Measurements from ENCODE around the gene SNU13.

DNA sequence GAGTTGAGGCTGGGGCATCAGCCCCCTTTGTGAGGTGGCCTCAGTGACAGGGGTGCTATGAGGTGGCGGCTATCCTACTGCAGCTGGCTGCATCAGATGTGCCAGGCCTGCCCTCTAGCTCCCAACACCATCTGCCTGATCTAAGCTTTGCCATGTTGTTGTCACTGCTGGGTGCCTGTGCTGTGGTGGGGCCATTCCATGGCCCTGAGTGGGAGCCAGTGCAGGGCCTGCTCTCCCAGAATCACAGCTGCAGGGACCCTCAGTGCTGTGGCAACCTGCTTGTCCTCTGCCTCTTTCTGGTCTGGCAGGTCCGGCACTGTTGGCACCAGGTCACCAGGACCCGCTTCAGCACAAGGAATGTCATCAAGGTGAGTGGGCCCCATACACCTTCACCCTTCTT, 1.8 kb upstream of the SNU13 start:
- TF ChIP-seq, protein P1, sequence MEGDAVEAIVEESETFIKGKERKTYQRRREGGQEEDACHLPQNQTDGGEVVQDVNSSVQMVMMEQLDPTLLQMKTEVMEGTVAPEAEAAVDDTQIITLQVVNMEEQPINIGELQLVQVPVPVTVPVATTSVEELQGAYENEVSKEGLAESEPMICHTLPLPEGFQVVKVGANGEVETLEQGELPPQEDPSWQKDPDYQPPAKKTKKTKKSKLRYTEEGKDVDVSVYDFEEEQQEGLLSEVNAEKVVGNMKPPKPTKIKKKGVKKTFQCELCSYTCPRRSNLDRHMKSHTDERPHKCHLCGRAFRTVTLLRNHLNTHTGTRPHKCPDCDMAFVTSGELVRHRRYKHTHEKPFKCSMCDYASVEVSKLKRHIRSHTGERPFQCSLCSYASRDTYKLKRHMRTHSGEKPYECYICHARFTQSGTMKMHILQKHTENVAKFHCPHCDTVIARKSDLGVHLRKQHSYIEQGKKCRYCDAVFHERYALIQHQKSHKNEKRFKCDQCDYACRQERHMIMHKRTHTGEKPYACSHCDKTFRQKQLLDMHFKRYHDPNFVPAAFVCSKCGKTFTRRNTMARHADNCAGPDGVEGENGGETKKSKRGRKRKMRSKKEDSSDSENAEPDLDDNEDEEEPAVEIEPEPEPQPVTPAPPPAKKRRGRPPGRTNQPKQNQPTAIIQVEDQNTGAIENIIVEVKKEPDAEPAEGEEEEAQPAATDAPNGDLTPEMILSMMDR (IDR thresholded peaks at IDR 0.05) = no peak
- no peak for TF ChIP-seq POLR2AphosphoS5 (IDR thresholded peaks at IDR 0.05)

Data from prostate gland (tissue), 2 donors.